PC-3 (cell line): Measurements from ENCODE around the gene TNNI3.
"Not testable (repeated sequence)": the region's sequence is repeated elsewhere in the genome, so short reads cannot be mapped to it uniquely, and the experiment has no call there.

Experiments
- CTCF ChIP-seq: fragments of 300-600 bp; sonication (generic); conservative IDR thresholded peaks from 2 replicates; pipeline ENCODE4 v1.5.1; 2017; ENCODE audit warnings: antibody characterized with exemption, low read depth, mild to moderate bottlenecking, low read length
- EZH2 ChIP-seq: fragments of 300-600 bp; sonication (generic); IDR thresholded peaks from one replicate; pipeline ENCODE4 v1.6.1; 2017; ENCODE audit warnings: antibody characterized with exemption, mild to moderate bottlenecking, low read length; ENCODE audit not compliant: unreplicated experiment
- EZH2phosphoT487 ChIP-seq: fragments of 300-600 bp; sonication (generic); IDR thresholded peaks from 2 replicates; pipeline ENCODE4 v1.6.1; 2018; ENCODE audit warnings: mild to moderate bottlenecking, antibody characterized with exemption, low read length, borderline replicate concordance

- 0 out of 2 replicates have a peak, but pooled peaks have one; percentile 34 for TF ChIP-seq CTCF
- TF ChIP-seq EZH2, EZH2phosphoT487: not testable (repeated sequence)
Measured at GRCh38 chr19:55202199-55202598, 44.7 kb upstream of the TNNI3 start.
